HepG2 (cell line): ENCODE results near the gene DOCK3. TPM values are rescaled to one million over a fixed set of nuclear protein-coding genes. Genes with fewer than 3 reads are reported as not detected.

Experiments used
- ATAC-seq: fragments of 200-7000 bp; cut with Tn5 transposase; 3 replicates; pipeline ENCODE4 v1.9.1; 2020; ENCODE audit warnings: mild to moderate bottlenecking, moderate library complexity
- BruUV-seq: library from RNA; stranded (reverse); fragments of 400-500 nt; replicated peaks from 2 replicates; lab custom pipeline; 2021; lab: Mats Ljungman, UMichigan
- CTCF ChIA-PET: fragments of 300-600 bp; formaldehyde crosslinking; extraction: SDS; loops from one replicate; lab custom pipeline; 2021; ENCODE audit warnings: low total read pairs, inconsistent platforms, low intra/inter-chr PET ratio; lab: Yijun Ruan, JAX
- POLR2A ChIA-PET: fragments of 350-600 bp; sonication (Branson Sonifier 250); formaldehyde crosslinking; loops from one replicate; lab custom pipeline; 2020; ENCODE audit warnings: antibody characterized with exemption, inconsistent platforms; lab: Yijun Ruan, JAX
- DNase-seq: peaks from one replicate; pipeline ENCODE4 v3.0.0-alpha.2; 2015; ENCODE audit warnings: low spot score
- FAIRE-seq: peaks from 3 replicates; lab custom pipeline; 2011; peaks lifted over from hg19 to GRCh38; lab: Jason Lieb, UNC
- H2AFZ ChIP-seq: one replicate; pipeline ENCODE4 v1.6.1; 2011; ENCODE audit warnings: low read length, inconsistent platforms
- H3K27ac ChIP-seq: fragments of 300-600 bp; 3 replicates; pipeline ENCODE4 v1.8.0; 2011; ENCODE audit warnings: mixed run types, mild to moderate bottlenecking, mixed read lengths, low read length, inconsistent platforms; ENCODE audit not compliant: insufficient read depth; ENCODE audit errors: extremely low read length
- H3K27me3 ChIP-seq, 2 experiments: fragments of 200-600 bp in 1 of 2; 2 replicates in 1 of 2; 3 replicates in 1 of 2; pipeline versions ENCODE4 v1.6.0 to v1.8.0; 2011; ENCODE audit warnings: low read length in 2 of 2, mild to moderate bottlenecking in 2 of 2, moderate library complexity in 2 of 2, inconsistent platforms in 1 of 2; ENCODE audit not compliant: insufficient read depth in 2 of 2, control insufficient read depth in 1 of 2
- H3K36me3 ChIP-seq, 2 experiments: fragments of 200-600 bp in 1 of 2; replicated peaks in 1 of 2; 2 replicates in 1 of 2; 3 replicates in 1 of 2; pipeline versions ENCODE4 v1.5.1 to v1.8.0; 2011; ENCODE audit warnings: low read length in 2 of 2, inconsistent platforms in 1 of 2; ENCODE audit not compliant: insufficient read depth in 2 of 2, control insufficient read depth in 1 of 2
- H3K4me1 ChIP-seq: 2 replicates; pipeline ENCODE4 v1.5.1; 2012; ENCODE audit warnings: low read length, inconsistent platforms; ENCODE audit not compliant: insufficient read depth
- H3K4me2 ChIP-seq: 2 replicates; pipeline ENCODE4 v1.6.0; 2011; ENCODE audit warnings: low read depth, low read length, inconsistent platforms
- H3K4me3 ChIP-seq, 3 experiments: fragments of 200-600 bp in 1 of 3; sonication (generic), shearing (Covaris generic) in 1 of 3; replicated peaks in 1 of 3; 2 replicates each; pipeline ENCODE4 v1.5.1; 2011 to 2016; ENCODE audit warnings: low read length in 3 of 3, inconsistent platforms in 2 of 3, low read depth in 2 of 3, mild to moderate bottlenecking in 2 of 3, control low read depth in 1 of 3, mixed read lengths in 1 of 3; ENCODE audit not compliant: insufficient read depth in 1 of 3
- H3K79me2 ChIP-seq: one replicate; pipeline ENCODE4 v1.6.1; 2011; ENCODE audit warnings: low read length, inconsistent platforms; ENCODE audit not compliant: insufficient read depth
- H3K9ac ChIP-seq: 2 replicates; pipeline ENCODE4 v1.6.0; 2011; ENCODE audit warnings: mild to moderate bottlenecking, low read depth, low read length, inconsistent platforms; ENCODE audit not compliant: insufficient read depth
- H3K9me3 ChIP-seq: 2 replicates; pipeline ENCODE4 v1.5.1; 2012; ENCODE audit warnings: mild to moderate bottlenecking, low read length
- H4K20me1 ChIP-seq: 2 replicates; pipeline ENCODE4 v1.6.0; 2011; ENCODE audit warnings: inconsistent platforms, mild to moderate bottlenecking, low read length, moderate library complexity; ENCODE audit not compliant: insufficient read depth
- HDAC1 ChIP-seq: sonication (generic); formaldehyde crosslinking; IDR thresholded peaks from 2 replicates; pipeline ENCODE4 v1.5.1; 2020; ENCODE audit warnings: mild to moderate bottlenecking, missing genetic modification reagents
- MTA3 ChIP-seq: sonication (generic); formaldehyde crosslinking; IDR thresholded peaks from 2 replicates; pipeline ENCODE4 v1.4.0; 2020; ENCODE audit warnings: missing genetic modification reagents
- MXD4 ChIP-seq: IDR thresholded peaks from 2 replicates; pipeline ENCODE4 v1.6.1; 2016; ENCODE audit warnings: mild to moderate bottlenecking, missing biosample characterization, missing genetic modification reagents
- NCOA1 ChIP-seq: sonication (generic); formaldehyde crosslinking; IDR thresholded peaks from 2 replicates; pipeline ENCODE4 v1.9.0; 2021; ENCODE audit warnings: missing genetic modification reagents
- NFATC3 ChIP-seq: sonication (generic); formaldehyde crosslinking; IDR thresholded peaks from 2 replicates; pipeline ENCODE4 v1.5.1; 2020; ENCODE audit warnings: mild to moderate bottlenecking, missing genetic modification reagents
- RAD21 ChIP-seq: fragments of 450-650 bp; formaldehyde crosslinking; IDR thresholded peaks from 2 replicates; pipeline ENCODE4 v1.5.0; 2020; ENCODE audit warnings: mild to moderate bottlenecking
- SP1 ChIP-seq, 2 experiments: fragments of 450-650 bp in 1 of 2; sonication (generic) in 1 of 2; formaldehyde crosslinking in 1 of 2; IDR thresholded peaks; 2 replicates each; pipeline versions ENCODE4 v1.4.0 to v1.6.1; 2016 to 2020; ENCODE audit warnings: missing genetic modification reagents in 1 of 2
- YEATS4 ChIP-seq: sonication (generic); formaldehyde crosslinking; IDR thresholded peaks from 2 replicates; pipeline ENCODE4 v1.4.0; 2020; ENCODE audit warnings: missing genetic modification reagents, borderline replicate concordance
- ZBTB38 ChIP-seq: sonication (generic); formaldehyde crosslinking; IDR thresholded peaks from 2 replicates; pipeline ENCODE4 v1.5.1; 2020; ENCODE audit warnings: mild to moderate bottlenecking, missing genetic modification reagents
- ZKSCAN5 ChIP-seq: sonication (generic); formaldehyde crosslinking; IDR thresholded peaks from 2 replicates; pipeline ENCODE4 v1.5.1; 2020; ENCODE audit warnings: mild to moderate bottlenecking, missing genetic modification reagents
- ZNF878 ChIP-seq: sonication (generic); formaldehyde crosslinking; IDR thresholded peaks from 2 replicates; pipeline ENCODE4 v1.8.1; 2023; ENCODE audit warnings: mild to moderate bottlenecking, missing genetic modification reagents, moderate library complexity
- WGBS: methylation state at CpG from one replicate; pipeline ENCODE4 v1.1.6; 2017; ENCODE audit warnings: low lambda C conversion rate; 5-methylcytosine and 5-hydroxymethylcytosine counted together
- in situ Hi-C: cut with HindIII; loops from 2 replicates; pipeline ENCODE4 v1.10.0; 2017; ENCODE audit warnings: low pct_unique_long_range_greater_than_20kb; ENCODE audit not compliant: extremely low pct_ligation_motif_present
- intact Hi-C: fragments of 100-400 bp; cut with micrococcal nuclease; formaldehyde crosslinking; loops from one replicate; pipeline ENCODE4 v1.10.0; 2022; ENCODE audit not compliant: unreplicated experiment
- polyA plus RNA-seq, 8 experiments: library from polyadenylated mRNA; depleted of rRNA in 3 of 8; stranded (reverse) in 7 of 8; unstranded in 1 of 8; fragments of >200 nt; fragmentation: Illumina TruSeq in 4 of 8; extraction: Trizol in 4 of 8; gene quantifications; 2 replicates each; pipeline versions ENCODE4 v1.2.1 to v1.2.3, GENCODE V29; 2011 to 2016; ENCODE audit warnings: low read depth in 4 of 8, missing spikeins in 1 of 8, mixed read lengths in 1 of 8; ENCODE audit not compliant: insufficient read depth in 1 of 8
- total RNA-seq, 5 experiments: library from RNA; depleted of rRNA; stranded (reverse); fragments of >200 nt; fragmentation: Illumina TruSeq; extraction: Trizol; gene quantifications; 2 replicates each; pipeline ENCODE4 v1.2.3, GENCODE V29; 2016; ENCODE audit warnings: low read depth in 1 of 5
- TF ChIP-seq, protein P1 (sequence below): sonication (generic); formaldehyde crosslinking; IDR thresholded peaks from 2 replicates; pipeline ENCODE4 v1.4.0; 2020; ENCODE audit warnings: missing genetic modification reagents
- TF ChIP-seq, protein P2 (sequence below): sonication (generic); formaldehyde crosslinking; IDR thresholded peaks from 2 replicates; pipeline ENCODE4 v1.8.1; 2023; ENCODE audit warnings: mild to moderate bottlenecking, moderate library complexity, missing genetic modification reagents
- TF ChIP-seq, protein P3 (sequence below): sonication (generic); formaldehyde crosslinking; IDR thresholded peaks from 2 replicates; pipeline ENCODE4 v1.5.0; 2020; ENCODE audit warnings: mild to moderate bottlenecking, missing genetic modification reagents, moderate library complexity
- TF ChIP-seq, protein P4 (sequence below): sonication (generic); formaldehyde crosslinking; IDR thresholded peaks from 2 replicates; pipeline ENCODE4 v1.8.1; 2023; ENCODE audit warnings: missing genetic modification reagents, inconsistent platforms, borderline replicate concordance
- TF ChIP-seq, protein P5 (sequence below): sonication (generic); formaldehyde crosslinking; IDR thresholded peaks from 2 replicates; pipeline ENCODE4 v1.8.1; 2023; ENCODE audit warnings: mild to moderate bottlenecking, inconsistent platforms, moderate library complexity, missing genetic modification reagents, borderline replicate concordance

DOCK3 gene
- total and polyA plus RNA-seq, 2 of the 13 experiments (the other 11 are each of a cell fraction or from before 2014, with no cell fraction given) = not detected

DNA sequence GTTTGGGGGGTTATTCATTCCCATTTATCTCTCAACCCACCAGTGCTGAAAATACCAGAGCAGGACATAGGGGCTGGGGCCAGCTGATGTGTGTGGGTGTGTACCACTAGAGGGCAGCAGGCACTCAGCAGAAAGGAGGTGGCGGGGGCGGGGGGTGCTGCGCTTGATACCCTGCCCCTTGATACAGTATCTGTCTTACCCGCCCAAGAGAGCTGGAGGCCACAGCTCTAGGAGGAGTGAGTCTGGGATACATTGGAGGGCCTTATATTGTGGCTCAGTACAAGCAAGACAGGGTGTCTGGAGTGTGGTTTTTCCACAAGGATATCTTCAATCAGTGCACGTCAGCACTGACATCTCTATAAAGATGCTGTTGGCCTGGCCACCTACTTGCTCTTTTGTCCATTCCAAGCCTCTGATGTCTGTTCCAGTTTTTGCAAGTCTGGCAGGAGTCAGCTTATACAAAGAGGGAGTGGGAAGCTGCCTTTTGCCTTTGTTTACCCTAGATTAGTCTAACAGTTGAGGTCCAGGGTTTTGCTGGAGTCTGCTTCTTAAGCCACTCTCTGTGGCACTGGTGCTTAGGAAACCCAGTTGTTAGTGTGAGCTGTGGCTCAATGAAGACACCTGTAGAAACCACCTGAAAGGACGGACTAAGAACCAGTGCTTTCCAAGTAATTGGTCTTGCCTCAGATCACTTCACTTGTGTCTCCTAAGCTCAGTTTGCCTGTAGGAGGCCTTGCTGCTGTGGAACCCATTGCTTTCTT, 714.9 kb downstream of the DOCK3 start:
- H3K4me2 ChIP-seq = peak overlapping the region; percentile 93
- H3K4me1 ChIP-seq = peaks cover 72% of the 10 kb centered on the region
- H2AFZ ChIP-seq = no peak overlapping the region
- H3K9ac ChIP-seq = no peak overlapping the region
- no peaks in the 10 kb centered on the region for H3K9me3 ChIP-seq
- FAIRE-seq = no peak
- H3K27ac ChIP-seq = no peak overlapping the region
- ChIA-PET POLR2A (interaction anchor here (1.3 kb wide), 1 partner anchor 788 kb away, joined by 3 read pairs; no protein-coding TSS in a partner anchor), CTCF (interaction anchor here (1.3 kb wide), 1 partner anchor 45 kb away, joined by 4 read pairs; no protein-coding TSS in a partner anchor)
- peak; percentile 14 for ATAC-seq
- peaks cover 56% of the 10 kb centered on the region for H3K79me2 ChIP-seq
- WGBS = 78% methylated on average over 5 of the region's 6 CpGs
- intact Hi-C loops = loop anchor here (2.0 to 10.0 kb wide), 2 partner anchors 45 to 285 kb away; partner anchors contain the start of gene TEX264
- H3K36me3 ChIP-seq = peaks cover 11 to 35% of the 10 kb centered on the region in 2 experiments
- H4K20me1 ChIP-seq = peaks cover 17% of the 10 kb centered on the region
- no TSS peak for BruUV-seq
- no peak overlapping the region for H3K4me3 ChIP-seq
- DNase-seq = peak; percentile 42
- H3K27me3 ChIP-seq = no peaks in the 10 kb centered on the region; a peak in 1 of 5 replicates
- in situ Hi-C loops = no loop called here
- TF ChIP-seq MTA3 (CRISPR knock-in tag) (no peak), YEATS4 (CRISPR knock-in tag) (no peak), RAD21 (peak; percentile 53), MXD4 (CRISPR knock-in tag) (no peak), ZNF878 (no peak), SP1 (IDR thresholded peaks at IDR 0.05) (no peak), SP1 (CRISPR knock-in tag; IDR thresholded peaks at IDR 0.05) (no peak), NFATC3 (CRISPR knock-in tag) (no peak), ZBTB38 (CRISPR knock-in tag) (peak; percentile 74; the same call in 1 of the 2 replicates), NCOA1 (CRISPR knock-in tag) (no peak), HDAC1 (CRISPR knock-in tag) (no peak), ZKSCAN5 (CRISPR knock-in tag) (no peak)
- TF ChIP-seq, protein P1, sequence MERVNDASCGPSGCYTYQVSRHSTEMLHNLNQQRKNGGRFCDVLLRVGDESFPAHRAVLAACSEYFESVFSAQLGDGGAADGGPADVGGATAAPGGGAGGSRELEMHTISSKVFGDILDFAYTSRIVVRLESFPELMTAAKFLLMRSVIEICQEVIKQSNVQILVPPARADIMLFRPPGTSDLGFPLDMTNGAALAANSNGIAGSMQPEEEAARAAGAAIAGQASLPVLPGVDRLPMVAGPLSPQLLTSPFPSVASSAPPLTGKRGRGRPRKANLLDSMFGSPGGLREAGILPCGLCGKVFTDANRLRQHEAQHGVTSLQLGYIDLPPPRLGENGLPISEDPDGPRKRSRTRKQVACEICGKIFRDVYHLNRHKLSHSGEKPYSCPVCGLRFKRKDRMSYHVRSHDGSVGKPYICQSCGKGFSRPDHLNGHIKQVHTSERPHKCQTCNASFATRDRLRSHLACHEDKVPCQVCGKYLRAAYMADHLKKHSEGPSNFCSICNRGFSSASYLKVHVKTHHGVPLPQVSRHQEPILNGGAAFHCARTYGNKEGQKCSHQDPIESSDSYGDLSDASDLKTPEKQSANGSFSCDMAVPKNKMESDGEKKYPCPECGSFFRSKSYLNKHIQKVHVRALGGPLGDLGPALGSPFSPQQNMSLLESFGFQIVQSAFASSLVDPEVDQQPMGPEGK (CRISPR knock-in tag) = peak; percentile 86
- TF ChIP-seq, protein P2, sequence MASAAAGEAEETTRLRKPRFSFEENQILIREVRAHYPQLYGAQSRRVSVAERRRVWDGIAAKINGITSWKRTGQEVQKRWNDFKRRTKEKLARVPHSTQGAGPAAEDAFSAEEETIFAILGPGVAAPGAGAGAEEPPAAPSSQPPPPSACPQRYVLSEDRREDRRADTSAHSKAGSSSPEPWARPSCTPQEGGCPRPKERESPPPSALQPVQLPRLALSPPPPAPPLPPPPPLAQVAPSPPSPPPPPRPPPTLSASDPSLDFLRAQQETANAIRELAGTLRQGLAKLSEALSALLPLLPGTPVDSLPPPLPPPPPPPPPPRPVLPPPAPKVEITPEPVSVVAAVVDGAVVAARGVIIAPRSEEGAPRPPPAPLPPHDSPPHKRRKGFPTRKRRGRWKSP (CRISPR knock-in tag) = 0 out of 2 replicates have a peak, but pooled peaks have one; percentile 23
- TF ChIP-seq, protein P3, sequence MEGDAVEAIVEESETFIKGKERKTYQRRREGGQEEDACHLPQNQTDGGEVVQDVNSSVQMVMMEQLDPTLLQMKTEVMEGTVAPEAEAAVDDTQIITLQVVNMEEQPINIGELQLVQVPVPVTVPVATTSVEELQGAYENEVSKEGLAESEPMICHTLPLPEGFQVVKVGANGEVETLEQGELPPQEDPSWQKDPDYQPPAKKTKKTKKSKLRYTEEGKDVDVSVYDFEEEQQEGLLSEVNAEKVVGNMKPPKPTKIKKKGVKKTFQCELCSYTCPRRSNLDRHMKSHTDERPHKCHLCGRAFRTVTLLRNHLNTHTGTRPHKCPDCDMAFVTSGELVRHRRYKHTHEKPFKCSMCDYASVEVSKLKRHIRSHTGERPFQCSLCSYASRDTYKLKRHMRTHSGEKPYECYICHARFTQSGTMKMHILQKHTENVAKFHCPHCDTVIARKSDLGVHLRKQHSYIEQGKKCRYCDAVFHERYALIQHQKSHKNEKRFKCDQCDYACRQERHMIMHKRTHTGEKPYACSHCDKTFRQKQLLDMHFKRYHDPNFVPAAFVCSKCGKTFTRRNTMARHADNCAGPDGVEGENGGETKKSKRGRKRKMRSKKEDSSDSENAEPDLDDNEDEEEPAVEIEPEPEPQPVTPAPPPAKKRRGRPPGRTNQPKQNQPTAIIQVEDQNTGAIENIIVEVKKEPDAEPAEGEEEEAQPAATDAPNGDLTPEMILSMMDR = peak; percentile 85
- TF ChIP-seq, protein P4, sequence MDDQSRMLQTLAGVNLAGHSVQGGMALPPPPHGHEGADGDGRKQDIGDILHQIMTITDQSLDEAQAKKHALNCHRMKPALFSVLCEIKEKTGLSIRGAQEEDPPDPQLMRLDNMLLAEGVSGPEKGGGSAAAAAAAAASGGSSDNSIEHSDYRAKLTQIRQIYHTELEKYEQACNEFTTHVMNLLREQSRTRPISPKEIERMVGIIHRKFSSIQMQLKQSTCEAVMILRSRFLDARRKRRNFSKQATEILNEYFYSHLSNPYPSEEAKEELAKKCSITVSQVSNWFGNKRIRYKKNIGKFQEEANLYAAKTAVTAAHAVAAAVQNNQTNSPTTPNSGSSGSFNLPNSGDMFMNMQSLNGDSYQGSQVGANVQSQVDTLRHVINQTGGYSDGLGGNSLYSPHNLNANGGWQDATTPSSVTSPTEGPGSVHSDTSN (CRISPR knock-in tag) = no peak
- TF ChIP-seq, protein P5, sequence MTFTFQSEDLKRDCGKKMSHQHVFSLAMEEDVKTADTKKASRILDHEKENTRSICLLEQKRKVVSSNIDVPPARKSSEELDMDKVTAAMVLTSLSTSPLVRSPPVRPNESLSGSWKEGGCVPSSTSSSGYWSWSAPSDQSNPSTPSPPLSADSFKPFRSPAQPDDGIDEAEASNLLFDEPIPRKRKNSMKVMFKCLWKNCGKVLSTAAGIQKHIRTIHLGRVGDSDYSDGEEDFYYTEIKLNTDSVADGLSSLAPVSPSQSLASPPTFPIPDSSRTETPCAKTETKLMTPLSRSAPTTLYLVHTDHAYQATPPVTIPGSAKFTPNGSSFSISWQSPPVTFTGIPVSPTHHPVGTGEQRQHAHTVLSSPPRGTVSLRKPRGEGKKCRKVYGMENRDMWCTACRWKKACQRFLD (CRISPR knock-in tag) = no peak
